Ecto neural progenitor cell (in vitro differentiated cells): ENCODE data around the gene INCA1.

Source experiments
- DNase-seq: peaks from one replicate; pipeline ENCODE4 v3.0.0-alpha.2; 2018; ENCODE audit warnings: low spot score

INCA1 gene

DNA sequence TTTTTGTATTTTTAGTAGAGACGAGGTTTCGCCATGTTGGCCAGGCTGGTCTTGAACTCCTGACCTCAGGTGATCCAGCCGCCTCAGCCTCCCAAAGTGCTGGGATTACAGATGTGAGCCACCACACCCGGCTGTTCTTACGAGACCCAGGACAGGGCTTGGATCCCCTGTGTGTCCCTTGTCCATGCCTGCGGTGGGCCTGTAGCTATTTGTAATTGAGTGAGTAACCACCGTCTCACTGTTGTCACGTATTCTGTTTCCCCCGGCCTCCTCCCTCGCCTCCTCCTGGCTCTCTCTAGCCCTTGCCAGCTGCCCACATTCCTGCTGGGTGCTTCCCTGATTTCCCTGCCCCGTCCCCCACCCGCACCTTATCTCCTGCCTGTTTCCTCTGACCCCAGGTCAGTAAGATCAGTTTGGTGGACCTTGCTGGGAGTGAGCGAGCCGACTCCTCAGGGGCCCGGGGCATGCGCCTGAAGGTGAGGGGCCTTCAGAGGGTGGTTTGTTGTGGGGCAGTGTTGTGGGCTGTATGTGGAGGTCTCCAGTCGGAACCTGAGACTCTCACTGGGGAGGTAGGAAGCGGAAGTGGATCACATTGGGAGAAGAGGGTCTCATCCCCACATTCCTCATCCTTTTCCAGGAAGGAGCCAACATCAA lies 6.0 kb upstream of the INCA1 start:
- DNase-seq = no peak

DNA sequence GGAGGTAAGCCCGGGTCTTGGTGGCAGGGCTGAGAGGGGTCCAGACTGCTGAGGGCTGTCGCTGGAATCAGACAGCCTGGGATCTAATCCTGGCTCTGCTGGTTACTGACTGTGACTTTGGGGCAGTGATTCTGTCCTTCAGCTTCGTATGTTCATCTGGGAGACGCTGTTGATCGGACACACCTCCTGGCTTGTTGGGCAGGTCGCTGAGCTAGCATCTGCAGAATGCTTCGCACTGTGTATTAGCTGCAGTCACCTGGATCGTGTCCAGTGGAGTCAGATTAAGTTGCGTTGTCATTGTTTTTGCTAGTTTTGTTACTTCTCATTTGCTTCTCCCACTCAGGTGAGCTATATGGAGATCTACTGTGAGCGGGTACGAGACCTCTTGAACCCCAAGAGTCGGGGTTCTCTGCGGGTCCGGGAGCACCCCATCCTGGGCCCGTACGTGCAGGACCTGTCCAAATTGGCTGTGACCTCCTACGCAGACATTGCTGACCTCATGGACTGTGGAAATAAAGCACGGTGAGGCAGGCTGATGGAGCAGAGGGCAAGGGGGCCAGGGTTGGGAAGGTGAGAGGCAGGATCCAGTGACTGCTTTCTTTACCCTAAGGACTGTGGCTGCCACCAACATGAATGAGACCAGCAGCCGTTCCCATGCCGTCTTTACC lies 4.9 kb upstream of the INCA1 start:
- no peak for DNase-seq

DNA sequence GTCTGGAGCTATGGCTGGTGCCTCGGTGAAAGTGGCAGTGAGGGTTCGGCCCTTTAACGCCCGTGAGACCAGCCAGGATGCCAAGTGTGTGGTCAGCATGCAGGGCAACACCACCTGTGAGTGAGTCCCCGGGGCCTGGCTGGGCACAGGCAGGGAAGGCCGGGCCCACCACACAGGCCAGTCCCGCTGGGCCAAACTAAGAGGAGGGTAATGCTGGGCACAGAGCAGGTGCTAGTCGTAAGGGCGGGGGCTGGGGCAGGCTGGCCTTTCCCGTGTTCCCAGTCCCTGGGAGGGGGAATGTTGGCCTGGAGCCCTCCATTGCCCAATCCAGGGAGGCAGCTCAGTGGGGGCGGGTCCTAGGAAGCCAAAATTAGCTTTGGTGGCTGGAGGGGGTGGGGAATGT lies 2.9 kb upstream of the INCA1 start:
- DNase-seq = no peak

DNA sequence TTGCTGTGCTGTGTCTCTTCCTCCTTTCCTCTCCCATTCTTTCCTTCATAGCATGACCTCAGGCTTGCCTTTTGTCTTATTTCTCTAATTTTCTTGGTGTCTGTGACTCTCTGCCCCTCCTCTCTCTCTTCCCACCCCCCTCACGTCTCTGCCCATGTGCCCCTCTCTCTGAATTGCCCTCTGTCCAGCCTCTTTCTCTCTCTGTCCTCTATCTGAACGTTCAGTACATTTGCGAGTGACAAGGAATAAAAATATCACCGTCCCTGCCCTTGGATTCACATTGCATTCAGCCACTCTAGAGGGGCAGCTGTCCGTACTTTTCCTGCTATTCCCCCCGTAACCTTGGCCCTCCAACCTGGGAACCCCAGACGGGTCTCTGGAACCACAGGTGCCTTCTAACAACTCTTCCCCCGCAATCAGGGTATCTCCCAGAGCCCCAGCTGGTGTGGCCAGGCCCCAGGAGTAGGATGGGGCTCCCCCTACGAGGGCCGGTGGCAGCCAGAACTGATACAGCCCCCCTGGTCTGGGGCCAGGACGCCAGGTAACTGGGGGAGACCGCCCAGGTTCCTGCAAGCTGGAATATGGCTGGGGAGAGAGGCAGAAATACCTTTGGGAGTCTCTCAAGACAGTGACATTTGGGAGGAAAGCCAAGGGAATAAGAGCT lies 2.2 kb upstream of the INCA1 start:
- DNase-seq = no peak

DNA sequence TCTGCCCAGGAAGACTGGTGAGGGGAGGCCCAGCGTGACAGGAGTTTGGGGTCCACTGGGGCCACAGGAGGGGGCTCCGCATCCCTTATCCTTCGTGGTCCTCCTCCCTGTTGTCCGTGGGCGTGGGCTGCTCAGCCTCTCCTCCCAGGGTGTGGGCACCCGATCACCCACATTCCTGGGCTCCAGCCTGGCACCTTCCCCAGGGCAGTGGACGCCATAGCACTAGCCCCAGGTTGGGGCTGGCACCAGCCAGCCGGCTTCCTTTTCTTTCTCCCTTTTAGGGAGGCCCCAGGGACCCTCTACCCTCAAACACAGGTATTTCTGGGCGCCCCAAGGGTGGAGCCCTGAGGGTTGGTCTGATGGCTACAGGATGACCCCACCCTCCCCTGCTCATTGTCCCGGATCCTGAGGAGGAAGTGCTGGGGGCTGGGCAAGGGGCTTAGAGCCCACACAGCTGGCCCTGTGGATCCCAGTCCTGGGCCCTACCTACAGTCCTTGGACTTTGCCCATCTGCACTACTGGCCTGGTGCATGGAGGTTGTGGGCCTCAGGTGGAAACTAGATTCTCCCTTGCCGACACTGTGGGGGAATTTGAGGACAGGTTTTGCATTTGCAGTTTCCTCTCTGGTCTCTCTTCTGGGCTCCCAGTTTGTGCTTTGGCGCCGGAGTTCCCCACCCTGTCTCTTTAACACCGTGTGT lies 1.6 kb upstream of the INCA1 start:
- no peak for DNase-seq

DNA sequence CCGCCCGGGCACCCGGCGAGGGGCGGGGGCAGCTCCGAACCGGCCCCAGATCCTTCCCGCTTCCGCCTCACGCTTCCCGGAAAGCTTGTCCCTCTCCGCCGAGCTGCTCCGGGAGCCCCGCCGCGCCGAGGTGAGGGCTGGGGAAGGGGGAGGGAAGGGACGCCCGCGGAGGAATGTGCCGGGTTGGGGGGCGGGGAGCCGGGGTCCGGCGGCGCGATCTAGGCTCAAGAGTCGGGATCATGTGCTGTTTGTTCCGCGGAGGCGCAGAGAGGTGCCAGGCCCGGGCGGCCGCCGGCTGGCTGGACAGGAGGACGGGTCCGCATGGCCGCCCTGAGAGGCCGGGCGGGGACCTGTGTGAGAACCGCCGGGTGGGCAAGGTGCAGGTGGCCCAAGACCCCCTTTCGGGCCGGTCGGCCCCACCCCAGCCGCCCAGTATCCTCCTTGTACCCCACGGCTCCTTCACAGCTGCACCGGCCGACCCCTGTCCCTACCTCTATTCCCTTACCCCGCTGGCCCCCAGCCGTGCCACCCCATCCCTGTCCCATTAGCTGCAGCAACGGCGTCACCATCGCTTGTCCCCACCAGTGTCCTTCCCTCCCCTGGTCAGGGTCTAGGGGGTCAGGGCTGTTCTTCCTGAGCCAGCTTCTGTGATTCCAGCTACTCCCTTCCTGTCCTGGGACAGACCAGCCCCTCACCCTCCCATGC lies 857 bp upstream of the INCA1 start:
- DNase-seq = peak; percentile 87

DNA sequence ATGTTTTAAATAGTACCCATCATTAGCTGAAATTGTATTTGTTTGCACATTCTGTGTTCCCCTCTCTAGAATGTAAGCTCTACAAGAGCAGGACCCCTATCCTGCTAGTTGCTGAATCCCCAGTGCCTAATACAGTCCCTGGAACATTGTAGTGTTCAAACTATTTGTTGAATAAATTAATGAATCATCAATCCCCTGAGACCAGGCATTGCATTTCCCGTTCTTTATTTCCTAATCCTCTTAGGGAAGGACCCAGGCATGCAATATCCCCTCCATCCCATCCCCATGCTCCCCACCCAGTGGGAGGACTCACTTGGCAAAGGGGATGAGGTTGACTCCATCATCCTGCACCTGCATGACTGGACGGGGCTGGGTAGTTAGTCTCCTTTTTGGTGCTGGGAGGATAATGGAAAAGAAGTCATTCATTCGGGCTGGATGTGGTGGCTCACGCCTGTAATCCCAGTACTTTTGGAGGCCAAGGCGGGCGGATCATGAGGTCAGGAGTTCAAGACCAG lies 3.2 kb downstream of the INCA1 start:
- DNase-seq = no peak

DNA sequence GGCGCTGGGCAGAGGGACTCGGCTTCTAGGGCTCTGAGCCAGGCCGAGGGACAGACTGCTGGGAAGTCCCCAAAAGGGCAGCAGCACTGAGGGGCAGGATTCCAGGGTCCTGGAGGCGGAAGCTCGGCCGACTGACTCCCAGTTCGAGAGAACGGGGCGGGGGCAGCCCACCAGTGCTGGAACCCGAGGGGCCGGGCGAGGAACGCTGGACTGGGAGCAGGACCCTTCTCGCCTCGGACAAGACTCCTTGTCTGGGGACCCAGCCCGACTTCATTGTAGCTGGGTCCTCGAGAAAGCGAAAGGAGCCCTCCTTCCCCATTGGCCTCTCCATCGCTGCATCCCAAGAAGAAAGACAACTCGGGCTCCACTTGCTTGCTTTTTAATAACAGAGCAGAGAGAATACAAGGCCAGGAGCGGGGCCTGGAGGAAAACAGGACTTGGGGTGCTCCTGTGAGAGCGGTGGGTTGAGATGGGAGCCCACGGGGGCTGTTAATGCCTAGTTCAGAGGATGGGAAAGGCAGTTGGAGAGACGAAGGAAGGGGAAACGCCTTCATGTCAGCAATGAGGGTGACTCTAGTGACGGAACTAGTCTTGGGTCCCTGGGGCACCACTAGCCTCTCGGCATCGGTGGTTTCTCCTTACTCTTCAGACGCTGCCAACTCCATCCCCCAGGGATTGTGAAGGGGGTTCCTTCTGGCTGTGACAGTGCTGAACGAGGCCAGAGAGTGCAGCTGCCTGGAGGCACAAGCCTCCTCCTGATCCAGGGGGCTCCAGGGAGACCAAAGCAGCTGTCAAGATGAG lies 9.4 kb downstream of the INCA1 start:
- DNase-seq = no peak

DNA sequence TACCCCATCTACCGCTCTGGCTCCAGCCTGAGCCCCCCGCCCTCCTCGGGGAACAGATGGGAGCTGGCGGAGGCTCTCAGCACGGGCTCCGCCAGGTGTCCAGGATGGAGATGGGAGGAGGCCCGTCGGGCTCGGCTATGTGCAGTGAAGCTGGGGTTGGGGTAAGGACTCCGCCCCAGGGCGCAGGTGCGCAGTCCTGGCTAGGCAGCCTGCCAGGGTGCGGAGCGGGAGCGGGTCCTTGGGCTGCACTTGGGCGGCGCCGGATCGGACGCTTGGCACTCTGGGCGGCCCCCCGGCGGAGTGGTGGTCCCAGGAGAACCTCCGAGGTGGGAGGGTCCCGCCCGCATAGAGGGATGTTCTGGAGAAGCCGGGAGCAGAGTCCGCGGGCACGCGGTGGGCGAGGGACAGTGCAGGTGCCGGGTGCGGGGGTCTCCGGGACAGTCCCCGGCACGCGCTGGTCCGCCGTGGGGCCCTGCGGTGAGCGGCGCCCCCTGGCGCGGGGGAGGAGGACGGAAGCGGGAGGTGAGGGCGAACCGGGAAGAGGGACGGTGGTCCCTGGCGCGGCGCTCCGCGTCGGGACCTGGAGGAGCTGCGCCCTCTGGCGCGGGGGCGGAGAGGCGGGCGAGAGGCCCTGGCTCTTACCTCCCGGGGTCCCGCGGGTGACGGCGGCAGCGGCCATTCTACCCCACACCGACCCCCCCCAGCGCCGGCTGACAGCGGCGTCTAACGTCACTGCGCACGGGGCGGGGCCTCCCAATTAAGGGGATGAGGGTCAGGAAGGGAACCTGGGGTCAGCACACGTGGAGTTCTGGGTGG lies 10.2 kb downstream of the INCA1 start, which contains the start of gene CAMTA2:
TSS of gene CAMTA2 (minus strand) at position 725 of the 816 bp plus-strand sequence. CDS start 1,453 bp downstream, outside the sequence.
- DNase-seq = peak; percentile 92

DNA sequence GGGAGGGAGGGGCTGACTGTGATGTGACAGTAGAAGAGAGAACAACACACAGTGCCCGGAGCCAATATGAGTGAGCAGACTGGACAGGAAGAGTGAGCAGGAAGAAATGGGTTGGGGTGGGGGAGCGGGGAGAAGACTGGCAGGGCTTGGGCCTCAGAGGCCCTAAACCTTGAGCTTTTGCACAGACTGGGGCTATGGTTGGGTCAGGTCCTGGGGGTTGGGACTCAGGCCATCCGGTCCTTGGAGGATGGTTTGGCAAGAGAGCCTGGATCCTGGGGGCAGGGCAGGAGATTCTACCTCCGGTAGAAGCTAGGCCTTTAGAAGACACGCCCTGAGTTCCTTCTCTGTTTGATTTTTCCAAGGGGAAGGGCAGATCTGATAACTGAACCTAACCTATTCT lies 10.9 kb downstream of the INCA1 start:
- no peak for DNase-seq

DNA sequence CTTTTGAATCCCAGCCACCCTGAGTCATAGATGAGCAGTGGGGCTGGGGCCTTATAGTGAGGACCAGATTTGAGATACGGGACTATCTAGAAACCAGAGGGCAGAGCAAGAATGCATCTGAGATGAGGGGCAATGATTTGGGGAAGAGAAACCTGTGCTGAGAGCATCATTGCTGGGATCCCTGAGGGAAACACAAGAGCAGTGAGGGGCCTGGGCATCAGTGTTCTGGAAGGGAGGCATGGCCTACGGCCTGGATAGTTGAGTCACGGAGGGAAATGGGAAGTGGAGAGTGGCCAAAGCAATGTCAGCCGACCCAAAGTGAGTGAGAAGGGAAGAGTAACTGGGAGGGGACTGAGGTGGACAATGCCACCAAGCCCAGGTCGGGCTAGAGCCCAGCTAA lies 15.0 kb downstream of the INCA1 start:
- no peak for DNase-seq

DNA sequence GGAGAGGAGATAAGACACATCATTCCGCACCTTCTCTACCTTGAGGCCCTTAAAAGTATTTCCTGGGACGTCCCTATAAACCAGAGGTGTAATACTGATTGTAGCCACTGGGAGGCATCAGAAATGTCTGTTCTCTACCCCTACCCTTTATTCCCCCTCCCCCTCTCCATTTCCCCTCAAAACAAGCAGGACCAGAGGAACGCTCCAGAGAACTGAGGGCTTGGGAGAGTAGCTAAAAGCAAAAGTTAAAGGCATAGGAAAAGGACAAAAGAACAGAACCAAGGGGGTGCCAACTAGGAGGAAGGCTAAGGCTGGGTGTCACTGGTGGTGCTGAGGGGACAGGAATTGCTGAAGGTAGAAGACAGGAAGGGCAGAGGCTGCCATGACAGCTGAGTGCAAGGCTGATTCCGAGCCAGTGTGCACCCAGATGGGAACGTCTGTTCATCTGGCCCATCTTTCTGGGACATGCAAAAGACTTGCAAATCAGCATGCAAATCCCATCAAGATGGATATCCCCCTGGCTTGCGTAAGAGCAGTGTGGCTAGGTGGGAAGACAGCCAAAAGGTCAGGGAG lies 16.6 kb downstream of the INCA1 start:
- no peak for DNase-seq

DNA sequence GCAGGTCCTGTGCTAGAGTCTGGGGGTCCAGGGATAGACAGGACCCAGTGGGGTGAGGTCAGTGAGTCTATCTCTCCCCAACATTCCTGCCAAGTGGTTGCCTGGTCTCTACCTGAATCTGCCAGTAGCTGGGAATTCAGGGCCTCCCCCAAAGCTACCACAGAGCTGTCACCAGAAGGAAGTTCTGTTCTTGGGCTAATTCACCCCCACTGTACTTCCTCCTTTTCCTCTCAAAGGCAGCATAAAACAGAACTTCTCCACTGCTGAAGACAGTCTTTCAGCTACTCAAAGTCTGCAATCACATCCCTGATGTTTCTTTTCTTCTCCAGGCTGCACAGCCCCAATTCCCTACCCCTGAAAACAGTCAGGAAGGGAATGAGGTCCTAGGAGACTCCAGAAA lies 18.6 kb downstream of the INCA1 start:
- DNase-seq = no peak

DNA sequence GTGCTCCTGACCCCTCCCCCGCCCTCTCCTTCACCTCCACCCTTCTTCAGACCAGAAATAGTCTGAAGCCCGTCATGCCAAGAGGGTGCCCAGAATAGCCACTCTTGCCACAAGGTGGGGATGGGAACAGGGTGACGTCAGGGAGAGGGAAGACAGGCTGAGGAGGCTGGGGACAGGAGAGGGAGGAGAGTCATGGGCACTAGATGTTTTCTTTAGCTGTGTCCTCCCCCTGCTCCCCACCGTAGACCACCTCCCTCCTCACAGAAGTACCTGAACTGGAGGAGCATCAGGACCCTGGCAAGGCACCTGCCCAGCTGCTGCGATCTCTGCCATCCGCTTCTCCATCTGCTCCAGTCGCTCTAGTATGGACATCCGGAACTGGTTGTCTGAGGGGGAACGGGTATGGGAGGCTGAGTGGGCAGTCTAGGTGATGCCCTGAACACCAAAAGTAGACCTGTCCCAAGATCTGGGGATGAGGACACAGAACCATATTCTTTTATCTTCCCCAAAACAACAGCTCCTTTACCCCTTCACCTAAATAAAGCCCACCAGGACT lies 23.1 kb downstream of the INCA1 start:
- DNase-seq = no peak

DNA sequence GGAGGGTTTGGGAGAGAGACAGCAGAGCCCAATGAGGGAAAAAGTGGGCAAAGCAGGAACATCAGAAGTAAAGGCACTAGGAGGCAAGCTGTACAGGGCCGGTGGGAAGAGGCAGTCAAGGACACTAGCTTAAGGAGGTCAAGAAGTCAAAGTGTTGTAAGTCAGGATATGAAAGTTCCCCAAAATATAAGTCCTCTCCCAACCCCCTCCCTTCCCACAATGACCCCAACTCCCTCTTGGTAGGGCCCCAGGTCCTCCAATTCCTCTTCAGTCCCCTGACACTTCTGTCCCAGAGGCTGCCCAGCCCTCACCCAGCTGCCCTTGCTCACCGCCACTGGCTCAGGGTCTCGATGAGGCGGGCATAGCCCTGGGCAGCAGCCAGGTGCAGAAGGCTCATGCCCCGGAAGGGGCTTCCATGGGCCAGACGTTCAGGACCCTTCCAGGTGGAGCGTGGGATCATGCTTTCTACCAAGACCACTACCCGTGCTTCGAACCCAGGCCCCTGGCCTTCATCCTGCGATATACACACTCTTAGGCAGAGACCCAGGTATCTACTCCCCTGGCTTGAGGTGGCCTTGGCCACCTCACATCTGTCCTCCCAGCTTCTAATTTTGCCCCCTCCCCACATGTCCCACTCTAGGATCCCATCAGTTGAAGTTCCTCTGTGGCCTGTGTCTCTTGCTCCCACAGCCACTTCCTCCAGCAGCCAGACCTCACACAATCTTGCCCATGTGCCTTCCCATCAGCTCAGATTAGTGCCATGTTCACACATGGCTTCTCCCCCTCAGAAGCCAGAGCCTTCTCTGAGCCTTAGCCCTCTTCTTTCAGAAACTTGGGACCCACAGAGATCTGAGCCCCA lies 23.8 kb downstream of the INCA1 start:
- no peak for DNase-seq

DNA sequence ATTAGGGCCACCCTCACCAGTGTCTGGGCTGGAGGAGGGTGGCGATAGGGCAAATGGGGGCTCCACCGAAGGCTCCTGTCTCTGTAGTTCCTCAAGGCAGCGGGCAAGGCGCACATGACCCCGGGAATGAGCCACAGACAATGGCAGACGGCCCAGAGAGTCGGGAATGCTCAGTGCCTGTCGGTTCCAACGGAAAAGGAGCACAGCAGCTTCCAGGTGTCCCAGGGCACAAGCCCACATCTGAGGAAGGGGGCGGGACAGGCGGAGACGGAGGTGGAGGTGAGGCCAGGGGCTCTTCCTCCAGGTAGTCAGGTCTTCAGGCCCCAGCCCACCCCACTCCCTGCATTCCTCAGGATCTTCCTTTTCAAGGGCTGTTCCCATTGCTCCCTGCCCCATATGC lies 24.6 kb downstream of the INCA1 start:
- no peak for DNase-seq

DNA sequence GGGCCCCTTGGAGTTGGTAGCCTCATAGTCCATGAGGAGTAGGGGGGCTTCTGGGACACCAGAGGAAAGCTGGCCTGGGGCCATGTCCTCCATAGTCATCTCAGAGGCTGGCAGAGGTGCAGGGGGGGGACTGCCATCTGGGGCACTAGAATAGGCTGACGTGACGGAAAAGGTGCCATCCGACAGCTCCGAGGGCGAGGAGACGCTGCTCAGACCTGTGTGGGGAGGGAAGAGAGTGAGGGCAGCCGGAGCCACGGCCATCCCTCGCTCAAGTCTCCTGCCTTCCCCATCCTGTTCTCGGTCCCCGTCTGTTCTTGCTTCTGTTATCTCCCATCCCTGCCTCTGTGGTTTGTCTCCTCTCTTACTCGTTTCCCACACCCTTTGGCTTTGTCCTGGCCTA lies 25.0 kb downstream of the INCA1 start:
- DNase-seq = no peak

DNA sequence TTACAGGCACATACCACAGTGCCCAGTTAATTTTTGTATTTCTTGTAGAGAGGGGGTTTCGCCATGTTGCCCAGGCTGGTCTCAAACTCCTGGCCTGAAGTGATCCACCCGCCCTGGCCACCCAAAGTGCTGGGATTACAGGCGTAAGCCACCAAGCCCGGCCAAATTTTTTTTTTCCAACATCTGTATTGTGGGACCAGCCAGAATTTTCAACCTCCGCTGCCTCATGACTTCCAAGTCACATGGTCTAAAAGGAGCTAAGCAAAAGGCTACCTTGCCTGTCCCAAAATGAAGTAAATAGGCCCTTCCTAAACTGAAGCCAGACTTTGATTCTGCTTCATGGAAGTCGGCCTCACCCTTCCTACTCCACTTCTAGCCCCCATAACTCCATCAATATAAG lies 25.5 kb downstream of the INCA1 start:
- no peak for DNase-seq

DNA sequence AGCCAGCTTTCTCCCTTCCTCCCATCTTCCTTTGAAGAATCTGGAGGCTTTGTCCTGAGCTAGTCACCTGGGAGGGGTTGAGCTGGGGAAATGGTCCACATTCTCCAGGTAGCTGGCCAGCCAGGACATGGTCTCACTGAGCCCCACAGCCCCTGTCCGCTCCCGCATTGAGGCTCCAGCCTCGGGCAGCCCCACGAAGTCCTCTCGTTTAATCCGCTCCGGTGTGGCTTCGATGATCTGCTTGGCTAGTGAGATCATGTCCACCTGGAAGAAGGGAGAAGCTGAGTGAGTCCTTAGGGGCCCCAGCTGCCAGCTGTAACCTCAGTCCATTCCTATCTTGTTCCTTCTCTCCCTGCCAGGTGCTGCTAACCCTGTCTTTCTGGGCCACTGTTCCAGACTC lies 27.0 kb downstream of the INCA1 start:
- DNase-seq = no peak
